WI38 (cell line): ENCODE data around the gene INVS.
"Not testable (repeated sequence)": the region's sequence is repeated elsewhere in the genome, so short reads cannot be mapped to it uniquely, and the experiment has no call there.

Experiments
- H3K4me3 ChIP-seq: 2 replicates; pipeline ENCODE4 v1.5.1; 2011; ENCODE audit warnings: low read depth, mild to moderate bottlenecking, control low read depth, low read length
- CTCF ChIP-seq: IDR thresholded peaks from 2 replicates; pipeline ENCODE4 v1.5.1; 2012; ENCODE audit warnings: low read depth, mild to moderate bottlenecking, control low read depth, low read length

Gene INVS

DNA sequence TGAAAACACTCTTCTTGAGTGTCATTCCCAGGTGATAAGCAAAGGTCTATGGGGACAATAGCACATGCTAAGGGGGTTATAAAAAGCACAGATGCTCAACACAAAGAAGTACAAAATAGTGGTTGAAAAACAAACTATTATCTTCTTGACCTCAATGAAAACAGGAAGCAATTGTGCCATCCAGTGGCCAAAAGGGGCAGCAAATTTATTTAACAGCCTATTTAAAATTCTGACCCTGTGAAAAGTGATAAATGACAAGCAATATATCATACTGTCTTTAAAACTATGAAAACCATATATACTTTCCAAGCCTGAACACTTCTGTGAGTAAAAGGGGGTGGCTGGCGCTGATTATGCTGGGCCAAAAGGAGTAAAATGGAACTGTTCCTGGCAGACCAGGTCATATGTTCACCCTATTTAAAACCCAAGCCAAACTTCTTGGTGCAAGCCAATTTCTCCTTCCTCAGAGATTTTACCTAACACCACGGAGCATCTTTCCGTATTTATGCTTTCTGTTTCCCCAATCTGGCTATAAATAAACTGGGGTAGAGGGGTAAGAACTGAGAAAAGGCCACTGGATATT is 224.0 kb downstream of the INVS start:
- no peak overlapping the region for H3K4me3 ChIP-seq
- peak; percentile 47; the same call in 1 of the 2 replicates for TF ChIP-seq CTCF

DNA sequence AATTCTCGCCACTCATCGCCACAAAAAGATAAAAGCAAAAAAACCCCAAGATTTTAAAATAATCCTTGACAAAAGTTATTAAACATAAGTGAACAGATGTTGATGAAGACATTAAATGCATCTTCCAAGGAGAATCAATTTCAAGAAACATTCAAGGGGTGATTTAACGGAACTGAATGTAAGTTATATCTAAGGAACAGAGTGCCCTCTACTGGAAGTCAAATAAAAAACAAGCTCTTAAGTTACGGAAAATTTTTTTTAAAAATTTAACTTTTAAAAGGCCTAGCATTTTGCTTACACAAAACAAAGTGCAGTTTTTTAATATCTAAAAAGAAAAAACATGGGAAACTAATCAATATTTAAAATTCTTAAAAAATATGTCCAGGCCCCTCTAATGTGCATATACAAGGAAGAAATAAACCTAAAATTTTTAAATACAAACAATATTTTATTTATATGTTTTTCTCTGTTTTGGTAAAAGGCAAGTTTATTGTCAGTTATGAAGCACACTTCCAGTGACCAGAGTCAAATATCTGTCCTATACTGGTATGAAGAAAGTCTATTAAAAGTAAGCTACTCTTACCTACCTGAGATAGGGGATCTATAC is 225.7 kb downstream of the INVS start:
- TF ChIP-seq CTCF = peak; percentile 27; the same call in 1 of the 2 replicates
- no peak overlapping the region for H3K4me3 ChIP-seq

- H3K4me3 ChIP-seq = not testable (repeated sequence)
Observed at GRCh38 chr9:100338736-100339135, 239.7 kb downstream of the INVS start.

DNA sequence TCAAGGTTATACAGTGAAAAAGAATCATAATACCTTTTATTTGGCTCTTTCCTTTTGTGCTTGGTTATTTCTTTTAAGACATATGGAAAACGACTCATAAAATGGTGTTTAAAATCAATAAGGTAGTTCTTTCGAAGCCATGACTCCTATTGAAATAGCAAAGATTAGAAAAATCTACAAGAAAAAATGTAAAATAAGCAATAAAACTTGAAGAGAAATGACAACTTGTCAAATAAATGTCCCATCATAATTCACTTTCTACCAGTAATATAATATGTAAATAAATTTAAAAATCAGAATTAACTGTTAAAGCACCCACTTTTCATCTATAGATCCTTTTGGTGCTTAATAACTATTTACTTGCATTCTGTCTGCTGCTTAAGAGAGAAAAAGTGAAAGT is 241.2 kb downstream of the INVS start:
- TF ChIP-seq CTCF = no peak

GRCh38 chr9:100341889-100342288 is 242.8 kb downstream of the INVS start:
- no peak overlapping the region for H3K4me3 ChIP-seq
- no peak for TF ChIP-seq CTCF

More for the DNA sequence above, 241.2 kb downstream of the INVS start:
- H3K4me3 ChIP-seq = no peak overlapping the region

DNA sequence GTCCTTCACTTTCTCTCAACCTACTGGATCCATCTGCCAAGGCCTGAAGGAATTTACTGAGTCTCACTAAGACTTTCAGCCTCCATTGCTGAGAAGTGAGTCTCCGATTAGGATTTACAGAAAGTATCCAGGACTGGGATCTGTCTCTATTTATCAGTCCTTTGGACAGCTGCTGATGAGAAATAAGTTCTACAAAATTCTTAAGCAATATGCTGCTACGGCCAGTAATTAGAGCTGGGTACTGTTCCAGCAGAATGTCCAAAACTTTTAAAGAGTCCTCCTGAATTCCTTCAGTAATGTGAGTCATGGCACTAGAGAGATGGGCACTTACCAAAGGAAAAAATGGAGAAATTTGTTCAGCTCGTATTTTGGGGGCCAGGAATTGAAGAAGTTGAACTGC is 247.8 kb downstream of the INVS start:
- no peak for TF ChIP-seq CTCF
- no peak overlapping the region for H3K4me3 ChIP-seq

- no peak for TF ChIP-seq CTCF
- H3K4me3 ChIP-seq = no peak overlapping the region
Observed at GRCh38 chr9:100350188-100350587, 251.1 kb downstream of the INVS start.
